A673 (cell line): ENCODE measurements around the gene CTIF.

Experiments
- CTCF ChIP-seq: fragments of 300-800, 200-600 bp; sonication (generic); conservative IDR thresholded peaks from 2 replicates; pipeline ENCODE4 v1.5.1; 2017; ENCODE audit warnings: low read depth, mild to moderate bottlenecking, antibody characterized with exemption, low read length, moderate library complexity, mixed read lengths
- EZH2 ChIP-seq: fragments of 200-600 bp; sonication (generic); IDR thresholded peaks from 2 replicates; pipeline ENCODE4 v1.6.1; 2017; ENCODE audit warnings: borderline replicate concordance, low read depth, mild to moderate bottlenecking, mixed read lengths, antibody characterized with exemption, low read length; ENCODE audit not compliant: poor library complexity, severe bottlenecking

GRCh38 chr18:48563027-48563426, 24.2 kb downstream of the CTIF start:
- no peak for TF ChIP-seq CTCF
- TF ChIP-seq EZH2, result no peak
